HG03571 (cell line): ENCODE data around the gene TENT5C.

Source experiments
- ATAC-seq: cut with Tn5 transposase; IDR thresholded peaks from one replicate; pipeline ENCODE4 v1.9.1; 2021; ENCODE audit not compliant: unreplicated experiment

The TENT5C gene

DNA sequence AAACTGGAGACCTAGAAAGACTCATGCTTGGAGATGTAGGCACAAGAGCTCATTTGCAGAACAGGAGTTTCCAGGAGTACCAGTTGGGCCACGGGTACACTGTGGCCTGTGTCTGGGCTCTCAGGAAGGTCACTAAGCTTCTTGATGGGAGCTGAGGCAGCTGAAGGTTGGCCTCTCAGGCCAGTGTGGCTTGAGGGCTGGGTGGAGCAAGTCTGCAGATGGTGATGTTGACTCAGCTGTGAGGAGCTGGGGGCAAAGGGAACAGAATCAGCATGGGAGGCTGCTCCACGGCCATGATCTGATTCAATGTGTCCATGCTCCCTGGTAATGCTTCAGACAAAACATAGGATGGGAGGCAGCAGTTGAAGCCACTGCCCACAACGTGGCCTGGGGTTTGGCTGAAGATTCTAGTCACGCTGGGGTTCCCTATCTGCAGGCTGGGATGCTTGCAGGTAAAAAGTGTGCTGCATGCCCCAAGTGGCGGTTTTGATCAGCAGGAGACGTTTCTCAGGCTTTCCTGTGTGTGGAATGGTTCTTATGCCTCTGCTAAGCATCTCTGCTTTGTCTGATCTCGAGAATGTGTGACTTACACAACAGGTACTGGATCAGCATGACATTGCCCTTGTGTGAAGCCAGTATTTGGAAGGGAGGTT, 15.4 kb upstream of the TENT5C start:
- no peak for ATAC-seq

DNA sequence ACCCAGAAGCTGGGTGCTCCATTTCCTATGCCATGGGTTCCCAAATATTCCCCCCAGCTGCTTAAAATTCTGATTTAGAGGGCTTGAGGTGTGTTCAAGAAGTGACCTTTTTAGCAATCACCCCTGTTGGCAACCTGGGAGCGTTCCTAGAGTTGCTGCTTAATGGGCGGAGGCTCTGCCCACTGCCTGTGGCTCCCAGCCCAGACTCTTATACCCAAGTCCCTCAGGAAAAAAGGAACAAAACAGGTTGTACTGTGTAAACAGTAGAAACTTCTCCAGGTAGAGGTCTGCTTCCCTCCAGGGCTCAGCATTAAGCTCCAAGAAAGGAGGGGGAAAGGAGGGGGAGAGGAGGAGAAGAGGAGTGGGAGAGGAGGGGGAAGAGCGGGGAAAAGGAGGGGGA, 14.6 kb upstream of the TENT5C start:
- ATAC-seq = no peak

DNA sequence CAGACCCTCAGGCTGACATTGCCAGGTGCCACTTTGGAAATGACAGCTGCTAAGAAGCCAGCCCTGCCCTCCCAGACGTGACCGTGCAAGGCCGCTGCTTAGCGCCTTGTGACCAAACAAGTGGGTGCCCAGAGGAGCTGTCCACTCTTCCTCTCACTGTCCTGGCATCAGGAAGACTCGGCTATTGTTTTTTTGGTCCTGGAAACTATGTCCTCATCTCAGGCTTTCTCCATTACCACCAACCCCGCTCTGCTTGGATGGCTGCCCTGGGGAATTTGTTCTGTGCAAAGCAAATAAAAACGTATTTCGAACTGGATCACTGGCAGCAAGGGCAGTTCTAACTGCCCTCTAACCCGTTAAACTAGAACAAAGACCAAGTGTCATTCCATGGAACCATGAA, 13.7 kb upstream of the TENT5C start:
- ATAC-seq = no peak

DNA sequence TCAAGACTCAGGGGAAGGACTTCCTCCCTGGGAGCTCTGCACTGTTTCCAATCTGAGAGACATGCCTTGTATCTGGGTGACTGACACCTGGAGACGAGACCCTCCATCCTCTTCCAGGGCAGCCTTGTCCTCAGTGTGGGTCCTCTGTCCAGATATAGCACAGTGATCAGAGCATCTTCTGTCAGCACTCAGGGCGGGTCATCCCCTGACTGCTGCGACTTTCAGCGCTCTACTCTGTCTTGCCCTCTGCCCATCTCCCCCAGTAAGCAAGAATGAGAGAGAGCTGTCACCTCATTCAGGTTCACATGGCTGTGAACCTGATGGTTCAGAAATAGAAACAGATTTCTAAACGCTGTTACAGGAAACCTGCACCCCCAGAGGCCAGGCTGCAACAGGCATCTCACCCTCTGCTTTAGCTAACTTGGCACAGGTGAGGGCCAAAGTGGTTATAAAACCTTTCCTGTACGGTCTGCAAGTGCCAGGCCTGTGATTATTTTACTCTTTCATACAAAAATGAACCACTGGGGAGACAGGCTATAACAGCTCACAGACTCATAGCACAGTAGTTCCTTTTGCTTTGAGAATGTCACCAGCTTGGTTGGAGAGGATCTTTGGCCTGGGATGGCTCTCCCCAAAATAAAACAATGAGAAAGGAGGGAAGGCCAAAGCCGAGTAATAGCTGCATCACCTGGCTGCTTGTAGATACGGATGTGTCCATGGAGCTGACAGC, 11.4 kb upstream of the TENT5C start:
- ATAC-seq = no peak

DNA sequence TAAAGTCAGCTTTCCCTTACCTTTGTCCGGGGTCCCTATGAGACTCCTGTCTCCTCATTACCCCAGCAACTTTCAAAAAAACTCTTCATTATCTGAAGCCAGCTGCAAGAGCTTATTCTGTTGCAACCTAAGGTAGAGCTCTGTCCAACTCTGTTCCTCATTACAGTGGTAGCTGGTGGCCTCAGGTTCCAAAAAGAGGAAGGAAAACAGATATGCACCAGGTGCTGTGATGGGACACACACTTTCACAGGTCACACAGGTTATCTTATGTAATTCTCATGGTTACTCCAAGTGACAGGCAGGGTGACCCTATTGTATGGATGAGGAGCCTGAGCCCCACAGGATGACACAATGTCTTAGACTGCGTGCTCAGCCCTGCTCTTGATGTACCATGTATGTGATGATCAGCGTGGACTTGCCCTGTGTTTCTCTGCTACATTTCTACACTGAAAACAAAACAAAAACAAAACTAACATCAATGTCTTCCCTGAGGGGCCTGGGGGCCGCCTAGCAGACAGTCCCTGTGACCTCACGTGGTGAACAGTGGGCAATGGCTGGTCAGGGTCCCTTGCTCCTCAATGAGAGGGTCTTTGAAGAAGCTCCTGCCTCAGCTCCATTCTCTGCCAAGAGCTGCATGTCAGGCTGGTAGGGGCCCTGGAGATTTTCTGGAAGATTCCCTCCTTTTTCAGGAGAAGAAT, 9.7 kb upstream of the TENT5C start:
- ATAC-seq = no peak

DNA sequence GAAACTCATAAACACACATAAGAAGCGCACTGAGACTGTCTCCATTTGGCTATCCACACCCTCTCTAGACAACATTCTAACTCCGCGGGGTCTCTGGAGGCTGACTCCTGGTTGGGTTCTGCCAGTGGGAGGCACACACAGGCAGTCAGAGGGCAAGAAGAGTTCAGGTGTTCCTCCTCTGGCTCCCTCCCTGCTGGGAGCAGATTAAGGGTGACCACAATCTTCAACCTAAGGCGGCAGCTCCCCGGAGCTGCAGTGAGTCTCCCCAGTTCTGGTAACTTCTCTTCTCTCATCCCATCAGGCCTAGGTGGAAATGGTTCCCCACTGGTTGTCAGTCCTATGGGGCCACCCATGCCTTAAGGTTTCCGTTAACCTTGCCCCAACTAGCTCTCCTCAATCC, 7.4 kb upstream of the TENT5C start:
- no peak for ATAC-seq

DNA sequence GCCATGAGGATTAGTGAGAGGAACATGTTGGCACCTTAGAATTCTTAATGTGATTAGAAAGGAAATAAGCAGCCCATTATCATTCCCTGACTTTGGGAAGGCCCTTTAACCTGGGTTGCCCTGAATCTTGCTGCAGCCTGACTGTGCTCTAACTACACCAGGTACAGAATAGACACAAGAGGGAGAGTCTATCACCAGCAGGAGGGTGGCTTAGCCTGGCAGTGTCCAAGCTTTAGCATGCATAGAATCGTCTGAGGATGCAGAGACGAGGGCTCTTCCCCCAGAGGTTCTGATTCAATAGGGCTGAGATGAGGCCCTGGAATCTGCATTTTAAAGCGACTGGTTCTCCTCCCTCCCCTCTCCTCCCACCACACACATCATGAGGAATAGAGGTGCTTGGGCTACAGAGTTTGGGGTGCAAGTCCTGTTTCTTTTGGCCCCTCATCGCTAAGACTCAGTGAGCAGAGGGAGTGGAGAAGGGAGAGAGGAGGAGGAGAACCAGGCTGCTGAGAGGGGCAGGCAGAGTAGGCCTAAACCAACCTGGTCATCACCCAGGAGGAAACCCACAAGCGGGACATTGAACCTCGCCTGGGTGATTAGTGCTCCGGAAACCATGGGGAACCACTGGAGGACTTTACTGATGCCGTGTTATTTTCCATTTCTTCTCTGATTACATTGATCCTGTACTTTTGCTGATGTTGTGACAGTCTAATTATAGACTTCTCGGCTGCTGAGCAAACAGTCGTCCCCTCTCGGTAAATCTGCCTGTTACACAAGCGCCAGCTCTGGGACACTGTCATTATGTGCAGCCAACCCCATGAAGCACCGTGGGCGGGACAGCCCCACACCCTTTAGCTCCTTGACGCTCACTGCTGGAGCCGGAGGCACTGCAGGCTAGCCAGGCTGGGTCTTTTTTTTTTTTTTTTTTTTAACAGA, 6.3 kb upstream of the TENT5C start:
- no peak for ATAC-seq

DNA sequence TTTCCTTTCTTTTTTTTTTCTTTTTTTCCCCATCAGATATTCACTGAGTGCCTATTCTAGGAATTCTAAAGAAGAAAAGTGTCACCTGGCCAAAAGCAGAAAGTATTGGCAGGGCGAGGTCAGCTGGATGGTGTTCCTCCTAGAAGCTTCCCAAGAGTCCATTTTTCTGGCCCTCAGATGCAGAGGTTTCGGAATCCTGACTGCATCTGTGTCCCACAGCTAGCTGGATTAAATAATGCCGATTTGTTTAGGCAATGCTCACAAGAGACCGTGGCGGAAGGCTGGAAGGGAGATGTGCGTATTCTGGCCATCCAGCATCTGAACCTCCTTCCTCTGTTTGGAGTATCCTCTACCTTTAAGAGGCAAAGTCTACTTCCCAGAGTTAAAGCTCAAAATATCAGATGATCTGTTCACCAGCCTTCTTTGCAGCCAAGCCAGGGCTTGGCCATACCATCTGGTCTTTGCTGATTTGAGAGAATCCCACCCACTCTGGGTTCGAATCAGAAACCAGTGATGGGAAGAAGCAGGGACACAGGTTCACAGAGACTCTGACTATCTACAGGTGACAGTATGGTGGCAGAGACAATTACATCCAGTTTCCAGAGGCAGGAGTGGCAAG, 5.4 kb upstream of the TENT5C start:
- ATAC-seq = no peak

DNA sequence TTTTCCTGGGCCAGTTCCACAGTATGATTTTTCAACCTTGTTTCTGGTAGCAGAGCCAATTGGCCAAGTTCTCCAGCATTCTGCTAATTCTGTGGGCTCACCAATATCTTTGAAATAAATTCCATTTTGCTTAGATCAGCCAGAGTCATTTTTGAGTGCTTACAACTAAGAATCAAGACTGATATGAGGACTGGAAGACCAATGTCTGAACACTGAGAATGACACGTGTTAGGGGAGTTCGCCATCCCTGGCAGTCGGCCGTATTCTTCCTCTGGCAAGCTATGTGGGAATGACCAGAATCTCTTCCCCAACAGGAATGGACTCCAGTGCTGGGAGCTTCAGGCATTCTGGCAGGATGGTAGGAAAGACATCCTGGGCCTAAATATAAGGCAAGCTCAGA, 4.9 kb upstream of the TENT5C start:
- no peak for ATAC-seq

DNA sequence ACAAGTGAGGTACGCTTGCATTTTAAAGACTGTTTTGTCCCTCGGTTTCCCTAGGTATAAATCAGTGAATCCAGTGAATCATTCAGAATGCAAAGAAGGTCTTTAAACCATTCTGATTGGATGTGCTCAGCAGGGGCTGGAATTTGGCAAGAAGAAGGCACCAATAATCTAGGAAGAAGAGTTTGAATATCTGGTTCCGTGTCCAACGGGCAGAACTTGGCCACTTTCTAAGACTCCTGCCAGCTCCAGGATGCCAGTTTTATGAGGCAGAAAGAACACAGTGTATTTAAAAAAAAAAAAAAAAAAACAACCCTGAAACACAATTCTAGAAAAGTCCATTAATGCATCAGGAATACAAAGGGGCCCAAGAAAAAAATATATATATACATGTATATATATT, 3.0 kb upstream of the TENT5C start:
- no peak for ATAC-seq

DNA sequence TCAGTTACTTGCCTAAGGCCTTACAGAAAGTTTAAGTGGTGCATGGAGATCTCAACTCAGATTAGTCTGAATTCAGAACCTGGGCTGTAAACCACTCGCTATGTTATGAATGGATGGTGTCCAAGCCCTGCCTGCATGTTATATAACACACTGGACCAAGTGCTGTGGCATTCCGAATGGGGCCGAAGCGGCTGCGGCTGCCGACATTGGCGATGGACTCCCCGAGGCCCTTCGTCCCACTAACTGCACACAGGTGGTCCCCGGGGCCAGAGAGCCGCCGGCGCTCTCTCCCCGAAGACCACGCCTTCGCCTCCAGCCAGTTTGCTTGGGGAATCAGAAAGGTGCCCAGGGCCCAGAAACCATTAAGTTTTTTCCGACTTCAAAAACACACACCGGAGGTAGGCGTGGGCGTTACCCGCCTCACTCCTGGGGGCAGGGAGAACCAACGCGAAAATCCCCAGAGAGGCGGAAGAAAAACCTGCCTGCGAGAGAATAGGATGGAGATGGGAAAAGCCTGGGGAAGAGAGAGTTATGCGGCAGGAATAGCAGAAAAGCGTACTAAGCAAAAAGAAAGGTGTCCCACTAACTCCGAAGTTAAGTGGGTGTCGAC, 579 bp upstream of the TENT5C start:
- peak; percentile 16 for ATAC-seq

DNA sequence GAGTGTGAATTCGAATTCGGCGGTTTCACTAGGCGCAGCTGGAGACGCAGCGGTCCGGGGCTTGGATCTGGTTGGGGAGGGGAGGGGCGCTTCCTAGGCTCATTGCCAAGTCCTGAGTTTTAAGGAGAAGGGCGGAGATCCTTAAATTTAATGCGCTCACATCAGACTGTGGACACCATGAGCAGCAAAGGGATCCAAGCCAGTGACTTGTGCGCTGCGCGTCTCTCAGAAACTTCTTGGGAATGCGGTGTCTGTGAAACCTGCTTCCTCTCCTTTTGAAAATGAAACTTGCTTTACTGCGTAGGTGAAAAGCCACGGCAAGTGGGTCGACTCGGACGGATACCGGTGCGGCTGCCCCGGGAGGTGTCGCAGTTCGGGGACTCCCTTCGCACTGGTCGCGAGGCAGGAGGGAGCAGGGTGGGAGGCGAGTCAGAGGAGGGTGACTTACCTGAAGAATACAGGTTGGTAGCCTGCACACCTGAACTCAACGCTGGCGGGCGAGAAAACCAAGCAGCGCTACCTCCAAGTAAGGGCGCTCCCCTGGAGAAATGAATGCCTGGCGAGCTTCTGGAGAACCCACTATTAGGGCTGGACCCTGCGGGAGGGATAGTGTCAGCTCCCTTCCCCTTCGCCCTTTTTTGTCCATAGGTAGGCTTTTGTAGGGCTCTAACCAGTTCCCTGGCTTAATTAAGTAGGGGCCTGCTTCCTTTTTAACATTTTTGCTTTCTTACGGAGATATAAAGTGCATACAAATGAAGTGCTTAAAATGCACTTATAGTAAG, 992 bp downstream of the TENT5C start:
- no peak for ATAC-seq

DNA sequence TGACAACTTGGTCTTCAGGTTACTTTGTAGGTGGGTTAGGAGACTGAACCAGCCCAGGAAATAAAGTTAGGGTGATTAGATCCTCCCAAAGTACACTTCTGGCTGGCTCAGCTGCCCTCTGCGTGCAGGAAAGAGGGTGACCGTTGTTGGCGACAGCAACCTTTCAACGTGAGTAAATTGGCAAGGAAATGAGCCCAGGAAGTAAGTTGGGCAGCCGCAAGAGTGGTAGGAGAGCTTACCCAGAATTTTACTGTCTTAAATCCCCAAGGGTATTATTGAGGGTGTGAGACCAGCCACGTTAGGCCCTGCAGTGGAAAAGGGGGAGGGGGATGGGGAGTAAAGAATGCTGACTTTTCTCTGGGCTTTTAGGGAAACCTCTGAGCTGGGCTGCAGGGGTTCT, 1.6 kb downstream of the TENT5C start:
- ATAC-seq = no peak

DNA sequence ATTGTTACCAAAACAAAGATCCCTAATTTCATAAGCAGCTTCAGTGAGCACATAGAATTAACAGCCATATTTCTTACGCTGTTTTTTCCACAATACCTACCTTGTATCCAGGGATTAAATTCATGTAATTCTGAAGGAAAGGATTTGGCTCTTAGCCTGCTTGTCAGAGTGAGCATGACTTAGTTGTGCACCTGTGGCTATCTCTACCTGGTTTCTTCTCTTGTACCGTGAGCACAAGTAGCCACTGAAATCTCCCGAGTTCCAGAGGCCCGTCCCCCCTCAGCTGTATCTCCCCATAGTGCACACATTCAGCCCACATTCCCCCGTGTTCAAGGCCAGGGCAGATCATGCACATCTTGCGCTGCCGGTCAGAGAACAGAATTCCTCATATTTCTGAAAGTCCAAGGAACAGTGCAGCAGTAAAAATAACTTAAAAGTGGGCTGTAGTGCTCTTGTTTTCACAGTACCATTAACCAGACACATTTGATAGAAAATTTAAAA, 2.3 kb downstream of the TENT5C start:
- no peak for ATAC-seq

DNA sequence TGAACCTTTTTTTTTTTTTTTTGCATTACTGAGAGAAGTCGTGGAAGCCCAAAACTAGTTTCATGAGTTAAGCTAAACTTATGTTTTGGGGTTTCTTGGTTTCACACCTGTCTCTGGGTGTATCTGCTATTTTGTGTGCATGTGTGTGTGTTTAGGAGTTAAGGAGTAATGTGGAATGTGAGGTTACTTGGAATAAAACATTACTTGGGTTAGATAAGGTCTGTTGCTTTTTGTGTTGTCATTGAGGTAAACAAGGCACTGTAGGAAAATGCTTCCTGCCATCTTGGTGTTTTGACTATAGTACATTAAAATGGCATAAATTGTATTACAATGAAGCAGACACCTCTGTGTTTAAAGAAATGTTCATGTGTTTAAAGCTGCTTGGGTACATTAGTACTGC, 2.9 kb downstream of the TENT5C start:
- ATAC-seq = no peak

DNA sequence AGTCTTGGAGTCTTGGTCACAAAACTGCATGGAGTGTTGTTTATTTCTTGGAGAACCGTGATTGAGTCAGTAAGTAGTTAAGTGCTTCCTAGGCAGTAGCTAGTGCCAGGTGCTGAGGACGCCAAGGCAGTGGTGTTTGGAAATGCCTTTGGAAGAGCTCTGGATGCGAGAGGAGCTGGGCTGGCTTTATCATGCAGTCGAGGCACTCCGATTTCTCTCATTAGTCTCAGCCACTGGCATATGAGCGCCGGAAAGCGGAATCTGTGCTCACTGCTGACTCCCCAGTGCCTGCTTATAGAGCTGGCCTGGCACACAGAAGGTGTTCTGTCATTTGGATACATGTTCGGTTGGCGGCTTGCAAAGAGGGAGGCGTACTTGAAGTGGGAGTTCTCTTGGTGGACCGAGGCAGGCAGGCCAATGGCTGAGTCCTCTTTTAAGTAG, 3.6 kb downstream of the TENT5C start:
- no peak for ATAC-seq

DNA sequence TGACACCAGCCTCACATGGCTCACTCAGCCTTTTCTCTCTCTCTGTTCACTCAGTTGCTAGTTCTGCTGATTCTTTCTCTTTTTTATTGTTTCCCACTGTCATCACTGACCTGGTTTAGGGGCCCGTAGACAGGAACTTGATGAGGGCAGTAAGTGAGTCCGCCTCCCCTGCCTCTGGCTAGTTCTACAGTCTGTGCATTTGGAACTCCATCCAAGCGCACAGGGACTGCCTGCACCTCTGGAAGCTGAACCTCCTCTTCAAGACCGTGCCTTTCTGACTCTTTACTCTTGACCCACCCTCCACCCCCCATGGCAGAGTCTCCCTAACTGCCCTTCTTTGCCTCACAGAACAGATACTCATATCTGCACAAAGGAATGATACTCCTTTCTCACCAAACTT, 4.2 kb downstream of the TENT5C start:
- ATAC-seq = no peak

DNA sequence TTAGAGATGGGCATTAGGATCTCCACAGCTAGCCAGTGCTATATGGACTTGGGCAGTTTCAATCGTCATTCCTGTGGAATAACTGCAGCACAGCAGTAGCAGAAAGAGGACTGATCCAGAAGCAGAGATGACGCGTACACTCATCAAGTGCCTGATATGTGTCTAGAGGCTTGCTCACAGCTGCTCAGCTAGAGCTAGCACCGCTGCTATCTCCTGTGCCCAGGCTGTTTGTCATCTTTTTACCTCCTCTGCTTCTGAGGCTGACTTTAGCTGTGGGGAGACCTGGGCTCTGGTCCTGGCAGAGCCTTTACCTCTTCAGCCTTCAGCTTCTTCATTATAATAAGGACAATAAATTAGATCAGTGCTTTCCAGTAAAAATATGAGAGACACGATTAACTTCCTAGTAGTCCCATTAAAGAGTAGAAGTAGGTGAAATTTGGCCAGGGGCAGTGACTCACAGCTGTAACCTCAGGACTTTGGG, 5.3 kb downstream of the TENT5C start:
- ATAC-seq = no peak

DNA sequence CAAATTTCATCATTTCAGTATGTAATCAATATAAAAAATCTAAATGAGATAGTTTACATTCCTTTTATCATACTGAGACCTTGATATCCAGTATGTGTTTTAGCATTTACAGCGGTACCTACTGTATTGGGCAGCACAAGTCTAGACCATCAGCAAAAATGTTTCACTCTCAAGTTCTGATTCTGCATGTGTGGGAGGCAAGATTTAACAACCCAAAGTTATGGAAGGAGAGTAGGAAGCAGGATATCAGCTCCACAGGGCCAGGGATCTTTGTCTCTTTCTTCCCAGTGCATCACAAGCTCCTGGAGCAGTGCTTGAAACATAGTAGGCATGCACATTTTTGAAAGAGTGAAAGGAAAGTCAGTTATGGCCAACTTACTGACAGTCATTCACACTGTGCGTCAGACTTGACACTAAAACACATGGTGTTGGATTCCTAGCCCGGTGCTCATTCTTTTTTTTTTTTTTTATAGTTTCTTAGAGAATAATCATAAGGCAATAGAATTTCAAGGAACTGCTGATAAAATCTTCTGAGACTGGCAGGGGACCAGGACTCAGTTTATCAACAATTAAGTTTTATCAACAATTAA, 6.1 kb downstream of the TENT5C start:
- ATAC-seq = no peak
